HG03432 (cell line): ENCODE results near the gene MEAF6.
A peak's percentile ranks its signal among the peaks of the same experiment; 100 is the strongest.
"Not testable (repeated sequence)": the region's sequence is repeated elsewhere in the genome, so short reads cannot be mapped to it uniquely, and the experiment has no call there.

Experiments
- ATAC-seq: cut with Tn5 transposase; IDR thresholded peaks from one replicate; pipeline ENCODE4 v1.9.1; 2021; ENCODE audit warnings: mild to moderate bottlenecking, moderate library complexity; ENCODE audit not compliant: unreplicated experiment

The MEAF6 gene

GRCh38 chr1:37532418-37533156, 18.0 kb upstream of the MEAF6 start:
- not testable (repeated sequence) for ATAC-seq

DNA sequence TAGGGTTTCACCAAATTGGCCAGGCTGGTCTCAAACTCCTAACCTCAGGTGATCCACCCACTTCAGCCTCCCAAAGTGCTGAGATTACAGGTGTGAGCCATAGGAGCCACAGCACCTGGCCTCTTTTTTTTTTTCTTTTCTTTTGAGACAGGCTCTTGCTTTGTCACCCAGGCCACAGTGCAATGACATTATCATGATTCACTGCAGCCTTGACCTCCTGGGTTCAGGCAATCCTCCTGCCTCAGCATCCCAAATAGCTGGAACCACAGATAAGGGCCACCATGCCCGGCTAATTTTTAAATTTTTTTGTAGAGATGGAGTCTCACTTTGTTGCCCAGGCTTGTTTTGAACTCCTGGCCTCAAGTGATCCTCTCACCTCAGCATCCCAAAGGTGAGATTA, 15.3 kb upstream of the MEAF6 start:
- not testable (repeated sequence) for ATAC-seq

- ATAC-seq: no peak
Measured at GRCh38 chr1:37519613-37520012, 5.0 kb upstream of the MEAF6 start.

- ATAC-seq: not testable (repeated sequence)
Measured at GRCh38 chr1:37518929-37519328, 4.4 kb upstream of the MEAF6 start.

DNA sequence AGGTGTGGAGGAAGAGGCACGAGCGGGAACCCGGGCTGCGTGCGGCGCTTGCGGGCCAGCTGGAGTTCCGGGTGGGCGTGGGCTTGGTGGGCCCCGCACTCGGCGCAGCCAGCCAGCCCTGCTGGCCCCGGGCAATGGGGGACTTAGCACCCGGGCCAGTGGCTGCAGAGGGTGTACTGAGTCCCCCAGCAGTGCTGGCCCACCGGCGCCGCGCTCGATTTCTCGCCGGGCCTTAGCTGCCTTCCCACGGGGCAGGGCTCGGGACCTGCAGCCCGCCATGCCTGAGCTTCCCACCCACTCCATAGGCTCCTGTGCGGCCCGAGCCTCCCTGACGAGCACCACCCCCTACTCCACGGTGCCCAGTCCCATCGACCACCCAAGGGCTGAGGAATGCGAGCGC, 3.7 kb upstream of the MEAF6 start:
- not testable (repeated sequence) for ATAC-seq

DNA sequence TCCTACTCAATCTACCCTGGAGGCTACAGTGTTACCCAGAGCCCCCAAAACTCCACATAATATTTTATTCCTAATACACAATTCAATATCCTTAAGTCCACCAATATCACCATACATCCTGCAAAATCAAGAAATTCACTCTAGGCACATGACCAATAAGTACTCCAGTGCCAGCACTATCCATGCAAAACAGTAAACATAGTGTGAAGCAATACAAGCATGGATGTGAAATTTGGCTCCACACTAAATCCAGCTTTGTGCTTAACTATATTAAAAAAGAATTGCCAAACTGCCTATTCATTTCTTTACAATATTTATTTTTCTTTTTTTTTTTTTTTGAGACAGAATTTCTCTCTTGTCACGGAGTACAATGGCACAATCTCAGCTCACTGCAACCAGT, 3.0 kb upstream of the MEAF6 start:
- no peak for ATAC-seq

DNA sequence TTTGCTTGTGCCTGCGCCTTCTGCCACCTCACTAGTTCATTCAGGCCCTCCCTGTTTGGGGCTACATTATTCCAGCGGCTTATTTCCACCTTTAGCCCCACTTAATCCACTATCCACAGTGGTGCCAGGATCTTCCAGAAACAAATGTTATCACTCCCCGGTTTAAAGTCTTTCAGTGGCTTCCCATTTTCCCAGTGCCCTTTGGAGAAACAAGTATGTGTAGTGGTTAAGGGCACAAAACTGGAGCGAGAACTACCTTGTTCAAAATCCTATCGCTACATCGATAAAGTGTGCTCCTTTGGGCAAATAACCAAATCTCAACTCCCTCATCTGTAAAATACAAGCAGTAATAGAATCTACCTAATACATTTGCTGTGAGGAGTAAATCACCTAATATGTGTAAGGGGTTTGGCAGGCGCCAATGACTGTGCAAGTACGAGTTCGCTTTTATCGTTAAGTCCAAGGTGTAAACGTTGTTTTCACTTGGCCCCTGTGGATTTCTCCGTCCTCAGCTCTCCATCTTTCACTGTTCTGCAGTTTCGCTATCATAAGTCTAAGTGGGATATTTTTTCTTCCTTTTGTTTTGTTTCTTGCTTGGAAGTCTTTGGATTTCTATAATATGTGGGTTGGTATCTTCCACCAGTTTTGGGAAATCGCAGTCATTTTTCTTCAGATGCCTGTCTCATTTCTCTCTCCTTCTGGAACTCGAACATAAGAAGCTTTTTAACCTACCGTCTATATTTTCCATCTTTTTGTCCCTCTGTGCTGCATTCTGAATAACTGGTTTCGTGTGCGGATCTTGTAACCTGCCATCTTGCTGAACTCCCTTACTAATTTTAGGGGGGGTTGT, 844 bp upstream of the MEAF6 start:
- no peak for ATAC-seq

- ATAC-seq: peak; percentile 23
Measured at GRCh38 chr1:37513795-37514349, 694 bp downstream of the MEAF6 start.

- ATAC-seq: no peak
Measured at GRCh38 chr1:37509181-37509580, 5.4 kb downstream of the MEAF6 start.

GRCh38 chr1:37506740-37507139, 7.8 kb downstream of the MEAF6 start:
- no peak for ATAC-seq

DNA sequence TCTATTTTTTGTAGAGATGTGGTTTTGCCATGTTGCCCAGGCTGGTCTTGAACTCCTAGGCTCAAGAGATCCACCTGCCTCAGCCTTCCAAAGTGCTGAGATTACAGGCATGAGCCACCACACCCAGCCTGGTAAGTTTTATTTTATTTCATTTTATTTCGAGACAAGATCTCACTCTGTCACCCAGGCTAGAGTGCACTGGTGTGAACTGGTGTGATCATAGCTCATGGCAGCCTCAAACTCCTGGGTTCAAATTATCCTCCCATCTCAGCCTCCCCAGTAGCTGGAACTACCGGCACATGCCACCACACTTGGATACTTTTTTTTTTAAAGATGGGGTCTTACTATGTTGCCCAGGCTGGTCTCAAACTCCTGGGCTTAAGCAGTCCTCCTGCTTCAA, 11.8 kb downstream of the MEAF6 start:
- not testable (repeated sequence) for ATAC-seq

DNA sequence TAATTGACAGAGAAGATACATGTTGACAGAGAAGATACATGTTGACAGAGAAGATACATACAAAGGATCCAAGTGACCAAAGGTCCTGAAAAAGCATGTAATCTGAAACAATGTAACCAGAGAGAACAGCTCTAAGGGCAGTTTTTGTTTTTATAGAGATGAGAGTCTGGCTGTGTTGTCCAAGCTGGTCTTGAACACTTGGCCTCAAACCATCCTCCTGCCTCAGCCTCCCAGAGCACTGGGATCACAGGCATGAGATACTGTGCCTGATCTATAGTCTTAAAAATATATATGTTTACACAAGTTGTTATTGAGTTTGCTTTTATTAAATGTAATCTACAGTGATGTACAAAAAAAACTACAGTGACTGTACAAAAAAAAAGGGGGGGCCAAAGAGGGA, 12.5 kb downstream of the MEAF6 start:
- ATAC-seq: no peak

DNA sequence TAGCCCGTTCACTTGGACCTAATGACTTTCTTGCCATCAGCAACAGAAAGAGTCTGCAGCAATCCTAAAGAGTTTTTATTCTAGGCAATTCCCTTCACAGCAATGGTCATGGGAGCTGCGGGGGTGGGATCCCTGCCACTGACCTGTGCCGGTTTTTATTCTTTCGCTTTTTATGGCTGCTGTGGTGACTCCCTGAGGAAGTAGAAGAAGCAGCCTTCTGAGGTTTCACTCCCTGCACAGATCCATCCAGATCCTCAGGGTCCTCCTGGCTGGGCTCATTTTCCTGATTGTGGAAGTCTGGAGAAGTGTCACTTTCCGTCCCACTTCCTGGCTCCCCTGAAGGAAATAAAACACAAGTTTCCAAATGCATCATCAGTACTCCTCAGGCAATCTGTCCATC, 12.9 kb downstream of the MEAF6 start:
- ATAC-seq: no peak

DNA sequence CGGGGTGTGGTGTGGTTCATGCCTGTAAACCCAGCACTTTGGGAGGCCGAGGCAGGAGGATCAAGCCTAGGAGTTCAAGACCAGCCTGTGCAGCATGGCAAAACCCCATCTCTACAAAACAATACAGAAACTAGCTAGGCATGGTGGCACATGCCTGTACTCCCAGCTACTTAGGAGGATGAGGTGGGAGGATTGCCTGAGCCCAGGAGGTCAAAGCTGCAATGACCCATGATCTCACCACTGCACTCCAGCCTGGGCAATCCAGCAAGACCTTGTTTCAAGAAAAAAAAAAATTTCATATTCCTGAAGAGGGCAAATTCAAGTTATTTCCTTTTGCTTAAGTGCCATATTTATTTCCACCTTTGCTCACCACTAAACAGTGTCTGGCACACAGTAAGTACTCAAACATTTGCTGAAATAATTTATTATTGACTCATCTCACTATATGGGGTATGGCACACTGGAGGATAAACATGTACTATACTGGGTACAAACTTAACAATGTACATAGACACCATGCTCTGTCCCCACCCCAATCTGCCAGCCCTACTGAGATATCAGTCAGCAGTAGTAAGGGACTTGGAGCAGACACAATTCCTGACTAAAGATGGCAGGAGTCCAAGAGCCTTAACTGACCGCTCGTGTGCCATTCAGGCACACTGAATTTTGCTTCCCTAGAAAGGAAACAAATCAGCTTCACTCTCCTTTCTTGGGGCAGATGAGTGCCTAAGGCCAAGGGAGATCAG, 15.5 kb downstream of the MEAF6 start:
- no peak for ATAC-seq

DNA sequence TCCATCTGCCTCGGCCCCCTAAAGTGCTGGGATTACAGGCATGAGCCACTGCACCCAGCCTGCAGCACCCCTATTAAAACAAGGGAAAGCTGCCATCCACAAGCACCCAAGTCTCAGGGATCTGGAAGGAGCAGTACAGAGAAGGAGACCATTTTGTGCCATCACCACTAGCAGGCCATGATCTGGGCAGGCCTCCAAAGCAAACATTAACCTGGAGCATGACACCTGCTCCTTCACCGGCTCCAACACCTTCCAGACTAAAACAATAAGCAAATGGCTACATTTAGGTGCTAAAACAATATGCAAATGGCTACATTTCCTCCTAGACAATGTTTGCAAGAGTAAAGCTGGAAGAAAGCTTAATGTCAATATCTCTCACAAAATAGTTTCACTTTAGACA, 16.7 kb downstream of the MEAF6 start:
- no peak for ATAC-seq

- no peak for ATAC-seq
Measured at GRCh38 chr1:37495875-37496274, 18.7 kb downstream of the MEAF6 start.

GRCh38 chr1:37493336-37494098, 21.0 kb downstream of the MEAF6 start:
- no peak for ATAC-seq

GRCh38 chr1:37487619-37487984, 27.0 kb downstream of the MEAF6 start:
- ATAC-seq: no peak

GRCh38 chr1:37486680-37487618, 27.6 kb downstream of the MEAF6 start:
- ATAC-seq: no peak
